NCI-H526 (cell line): ENCODE measurements around the gene RPL36.

Source experiments
- DNase-seq, 2 experiments: peaks; one replicate each; lab custom pipeline; 2025; lab: John Stamatoyannopoulos, UW

RPL36 gene

DNA sequence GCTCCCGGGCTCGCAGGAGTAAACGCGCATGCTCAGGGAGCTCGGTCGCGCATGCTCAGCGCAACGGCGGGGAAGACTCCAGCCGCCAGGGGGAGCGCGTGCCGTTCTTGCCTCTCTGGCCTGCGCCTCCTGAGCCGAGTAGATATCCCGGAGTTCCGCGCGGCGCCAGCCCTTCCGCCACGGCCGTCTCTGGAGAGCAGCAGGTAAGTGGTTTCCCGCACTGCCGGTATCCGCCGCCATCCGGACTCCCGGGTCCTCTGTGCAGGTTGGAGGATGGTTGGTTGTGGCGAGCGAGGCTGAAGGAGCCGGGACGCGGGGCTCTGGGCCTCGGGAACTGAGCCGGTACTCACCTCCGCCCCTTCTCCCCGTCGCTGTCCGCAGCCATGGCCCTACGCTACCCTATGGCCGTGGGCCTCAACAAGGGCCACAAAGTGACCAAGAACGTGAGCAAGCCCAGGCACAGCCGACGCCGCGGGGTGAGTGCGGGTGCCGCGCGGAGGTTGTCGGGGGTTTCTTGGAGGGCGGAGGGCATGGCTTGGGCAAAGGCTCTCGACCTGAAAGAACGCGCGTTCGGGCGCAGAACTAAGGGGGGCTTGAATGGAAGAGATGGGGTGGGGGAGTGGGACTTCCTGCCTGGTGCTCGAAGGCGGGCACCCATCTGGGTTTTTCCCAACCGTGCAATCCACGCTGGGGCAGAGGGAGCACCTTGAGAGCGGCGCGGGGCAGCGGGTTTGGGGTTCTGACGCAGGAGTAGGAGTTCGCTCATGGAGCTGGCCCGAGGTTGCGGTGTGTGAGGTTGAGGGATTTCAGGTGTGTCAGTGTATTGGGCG, at the start of gene RPL36:
RPL36 (plus strand) TSS at position 171 of the 830 bp plus-strand sequence; CDS start at position 384, 213 bp downstream.
- peak; percentile 71 to 94 for DNase-seq

GRCh38 chr19:5641171-5641570, 48.9 kb upstream of the RPL36 start:
- no peak for DNase-seq

GRCh38 chr19:5642204-5642603, 47.9 kb upstream of the RPL36 start:
- no peak for DNase-seq

DNA sequence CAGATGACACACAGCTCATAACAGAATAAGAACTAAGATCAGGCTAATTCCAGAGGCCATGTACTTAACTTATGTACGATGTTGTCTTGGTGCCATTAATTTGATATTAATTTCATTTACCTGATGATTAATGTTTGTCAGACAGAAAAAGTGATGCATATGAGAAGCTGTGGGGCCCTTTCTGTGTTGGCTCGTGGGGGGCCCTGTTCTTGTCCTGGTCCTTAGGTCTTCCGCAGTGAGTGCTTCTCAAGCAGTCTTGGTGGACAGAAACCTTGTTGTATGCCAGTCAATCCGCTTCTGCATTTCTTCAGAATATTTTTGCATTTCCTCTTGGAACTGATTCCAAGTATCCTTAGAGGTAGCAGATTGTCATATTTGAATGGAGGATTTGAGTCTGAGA, 47.0 kb upstream of the RPL36 start:
- DNase-seq, result no peak

GRCh38 chr19:5644037-5644436, 46.1 kb upstream of the RPL36 start:
- DNase-seq, result no peak

- no peak for DNase-seq
Observed at GRCh38 chr19:5645409-5645808, 44.7 kb upstream of the RPL36 start.

GRCh38 chr19:5646703-5647102, 43.4 kb upstream of the RPL36 start:
- DNase-seq, result no peak

DNA sequence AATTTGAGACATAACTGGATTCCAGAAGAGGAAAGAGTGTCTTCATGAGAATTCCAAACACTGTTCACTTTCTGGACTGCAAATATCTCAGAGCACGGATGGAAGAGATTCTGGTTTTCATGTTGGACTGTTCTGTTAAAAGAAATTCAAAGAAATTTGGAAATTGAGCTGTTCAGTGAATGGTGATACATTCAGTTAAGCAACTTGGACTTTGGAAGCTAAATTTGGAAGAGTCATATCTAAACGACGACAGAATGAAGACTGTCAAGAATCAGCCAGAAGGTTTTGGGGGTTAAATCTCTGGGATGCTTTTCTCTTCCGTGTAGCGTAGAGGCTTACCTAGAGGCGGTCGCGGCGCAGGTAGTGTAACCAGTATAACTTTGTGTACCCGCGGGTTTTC, 41.6 kb upstream of the RPL36 start:
- DNase-seq, result no peak

DNA sequence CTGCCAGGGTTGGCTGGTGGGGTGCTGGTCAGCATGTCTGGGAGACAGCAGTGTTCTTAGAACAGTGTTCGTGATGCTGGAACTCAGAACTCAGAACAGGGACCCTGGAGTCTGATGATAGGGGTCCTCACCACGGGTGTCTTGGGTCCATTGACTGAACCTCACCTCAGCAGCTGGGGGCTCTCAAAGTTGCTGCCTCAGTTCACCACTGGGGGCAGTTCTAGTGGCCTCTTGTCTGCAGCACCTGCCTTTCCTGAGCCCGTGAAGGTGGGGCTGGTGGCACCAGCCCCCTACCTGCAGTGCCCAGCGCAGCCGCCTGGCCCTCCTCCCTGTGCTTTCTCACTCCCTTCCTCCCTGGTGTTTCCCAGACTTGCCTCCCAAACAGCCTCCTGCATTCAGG, 38.7 kb upstream of the RPL36 start:
- no peak for DNase-seq

DNA sequence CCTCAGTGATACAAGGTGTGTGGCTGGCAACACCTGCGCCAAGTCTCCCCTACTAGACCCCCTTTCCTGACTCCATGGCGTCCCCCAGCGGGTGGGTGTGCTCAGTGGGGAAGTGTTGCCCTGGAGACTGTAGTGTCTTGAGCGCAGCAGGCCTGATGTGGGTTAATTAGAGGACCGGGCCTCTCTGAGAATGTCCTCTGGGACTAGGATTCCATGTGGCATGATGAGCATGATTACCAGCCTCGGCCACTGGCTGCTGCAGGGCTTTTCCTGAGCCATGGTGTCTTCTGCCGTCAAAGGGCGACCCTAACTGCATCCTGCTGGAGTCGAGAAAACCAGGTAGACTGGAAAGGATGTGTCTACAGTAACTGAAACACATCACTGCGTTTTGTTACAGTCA, 37.8 kb upstream of the RPL36 start:
- DNase-seq, result no peak

- no peak for DNase-seq
Observed at GRCh38 chr19:5654931-5655330, 35.2 kb upstream of the RPL36 start.

- no peak for DNase-seq
Observed at GRCh38 chr19:5655412-5655811, 34.7 kb upstream of the RPL36 start.

- DNase-seq, result no peak
Observed at GRCh38 chr19:5661483-5661882, 28.6 kb upstream of the RPL36 start.

DNA sequence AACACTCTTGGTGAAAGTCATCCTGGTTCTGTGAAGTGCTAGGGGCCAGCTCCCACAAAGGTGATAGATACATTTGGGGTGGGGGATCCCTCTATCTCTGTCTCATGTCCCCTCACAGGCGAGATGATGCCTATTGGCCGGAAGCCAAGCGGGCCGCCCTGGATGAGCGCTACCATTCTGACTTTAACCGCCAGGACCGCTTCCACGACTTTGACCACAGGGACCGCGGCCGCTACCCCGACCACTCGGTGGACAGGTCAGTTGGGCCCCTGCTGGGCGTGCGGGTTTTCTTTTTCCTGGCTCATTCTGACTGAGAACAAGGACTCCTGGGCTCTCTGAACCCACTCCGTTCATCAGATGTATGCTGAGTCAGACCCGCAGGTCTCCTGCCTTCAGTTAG, 26.2 kb upstream of the RPL36 start:
- DNase-seq, result no peak

- DNase-seq, result no peak
Observed at GRCh38 chr19:5664515-5664914, 25.6 kb upstream of the RPL36 start.

DNA sequence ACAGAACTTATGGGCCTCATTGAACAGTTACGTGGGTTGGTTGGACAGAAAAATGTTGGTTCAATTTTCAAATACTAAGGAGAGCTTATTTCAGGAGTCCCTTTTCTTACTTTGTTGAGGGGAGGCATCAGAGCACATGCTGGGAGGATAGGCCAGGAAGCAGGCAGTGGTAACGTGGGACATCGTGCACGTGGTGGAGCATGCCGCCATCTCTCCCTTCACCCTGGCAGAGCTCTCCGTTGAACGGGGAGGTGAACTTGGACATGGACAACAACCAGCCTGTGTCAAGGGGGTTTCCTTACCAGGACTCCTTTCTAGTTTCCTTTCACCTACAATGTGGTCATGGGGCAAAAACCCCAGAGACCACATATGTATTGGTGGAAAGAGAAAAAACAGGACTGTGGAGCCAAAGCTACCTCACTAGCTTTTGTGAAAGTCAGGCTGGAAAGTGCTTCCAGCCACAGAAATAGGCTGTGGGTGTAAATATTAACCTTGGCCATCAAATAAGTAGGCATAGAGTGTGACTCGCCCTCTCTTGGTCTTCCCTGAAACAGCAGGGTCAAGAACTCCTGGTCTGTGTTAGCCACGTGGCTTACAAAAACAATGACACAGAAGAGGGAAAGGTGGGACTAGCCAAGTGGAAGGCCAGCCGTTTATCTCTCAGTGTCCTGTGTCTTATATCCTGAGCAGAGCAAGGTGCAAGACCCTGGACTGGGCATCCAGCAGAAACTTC, 24.1 kb upstream of the RPL36 start:
- DNase-seq, result peak in 1 of 2 experiments; percentile 8

DNA sequence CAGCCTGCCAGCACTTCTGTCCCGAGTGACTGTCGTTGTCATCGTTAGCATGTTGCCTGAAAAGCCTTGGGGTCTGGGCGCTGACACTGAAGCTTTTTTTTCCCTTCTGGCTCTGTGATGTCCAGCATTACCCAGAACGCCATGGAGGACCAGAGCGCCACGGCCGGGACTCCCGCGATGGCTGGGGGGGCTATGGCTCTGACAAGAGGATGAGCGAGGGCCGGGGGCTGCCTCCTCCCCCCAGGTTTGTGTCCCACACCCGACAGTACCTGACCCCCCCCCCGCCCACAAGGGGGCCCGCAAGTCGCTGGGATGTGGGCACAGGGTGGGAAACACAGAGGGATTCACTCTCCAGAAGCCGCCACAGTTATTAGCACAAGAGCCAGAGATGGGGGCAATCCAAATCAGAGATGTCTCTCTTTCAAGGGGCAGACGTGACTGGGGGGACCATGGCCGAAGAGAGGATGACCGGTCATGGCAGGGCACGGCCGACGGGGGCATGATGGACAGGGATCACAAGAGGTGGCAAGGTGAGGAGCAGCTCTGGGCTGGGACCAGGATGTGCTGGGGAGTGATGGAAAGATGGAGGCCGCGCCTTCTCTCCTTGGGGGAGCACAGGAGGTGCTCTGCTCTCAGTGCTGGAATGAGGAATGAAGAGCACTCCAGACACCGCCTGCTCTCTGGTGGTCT, 23.0 kb upstream of the RPL36 start:
- no peak for DNase-seq

GRCh38 chr19:5667751-5668271, 22.3 kb upstream of the RPL36 start:
- DNase-seq, result peak; percentile 39 to 90

DNA sequence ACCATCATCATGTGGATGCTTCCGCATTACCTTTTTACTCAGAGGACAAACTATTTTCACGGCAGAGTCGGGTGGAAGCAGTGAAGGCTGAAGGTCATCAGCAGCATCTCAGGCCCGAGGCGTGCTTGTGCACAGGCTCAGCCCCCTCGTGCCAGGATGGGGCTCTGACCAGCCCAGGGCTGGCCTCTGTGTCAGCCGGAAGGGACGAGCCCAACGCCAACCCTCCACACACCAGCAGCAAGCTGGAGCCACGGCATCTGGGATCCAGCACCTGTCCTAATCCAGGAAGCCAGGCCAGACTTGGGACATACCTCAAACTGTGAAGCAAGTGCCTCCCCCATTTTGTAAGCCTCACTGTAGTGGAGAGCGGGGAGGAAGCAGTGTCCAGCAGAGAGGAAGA, 20.9 kb upstream of the RPL36 start:
- DNase-seq, result no peak

GRCh38 chr19:5671600-5671999, 18.5 kb upstream of the RPL36 start:
- no peak for DNase-seq

DNA sequence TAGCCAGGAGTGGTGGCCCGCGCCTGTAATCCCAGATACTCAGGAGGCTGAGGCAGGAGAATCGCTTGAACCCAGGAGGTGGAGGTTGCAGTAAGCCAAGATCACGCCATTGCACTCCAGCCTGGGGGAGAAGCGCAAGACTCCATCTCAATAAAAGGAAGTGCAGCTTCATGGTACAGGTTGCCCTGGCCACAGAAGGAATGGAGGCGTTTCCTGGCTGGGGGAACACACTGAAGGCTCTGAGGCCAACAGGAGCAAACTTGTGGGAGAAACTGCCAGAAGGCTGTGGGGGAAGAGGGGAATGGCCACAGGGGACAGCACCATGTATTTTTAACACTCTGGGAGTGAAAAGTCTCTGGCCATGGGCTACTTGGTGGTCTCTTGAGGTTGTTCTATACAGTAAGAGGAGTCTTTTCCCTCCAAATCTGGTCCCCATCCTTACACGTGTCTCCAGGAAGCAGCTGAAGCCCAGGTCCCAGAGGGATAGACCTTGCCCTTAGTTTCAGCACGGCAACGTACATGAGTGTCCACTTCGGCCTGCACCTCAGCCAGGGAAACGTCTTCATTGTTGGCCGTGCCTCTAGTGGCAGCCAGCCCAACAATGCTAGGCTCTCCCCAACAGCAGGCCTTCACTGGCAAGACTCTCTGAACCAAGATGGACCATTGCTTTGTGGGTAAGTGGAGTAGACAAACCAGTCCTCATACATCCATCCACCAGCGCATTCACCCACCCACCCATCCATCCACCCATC, 17.2 kb upstream of the RPL36 start:
- no peak for DNase-seq

DNA sequence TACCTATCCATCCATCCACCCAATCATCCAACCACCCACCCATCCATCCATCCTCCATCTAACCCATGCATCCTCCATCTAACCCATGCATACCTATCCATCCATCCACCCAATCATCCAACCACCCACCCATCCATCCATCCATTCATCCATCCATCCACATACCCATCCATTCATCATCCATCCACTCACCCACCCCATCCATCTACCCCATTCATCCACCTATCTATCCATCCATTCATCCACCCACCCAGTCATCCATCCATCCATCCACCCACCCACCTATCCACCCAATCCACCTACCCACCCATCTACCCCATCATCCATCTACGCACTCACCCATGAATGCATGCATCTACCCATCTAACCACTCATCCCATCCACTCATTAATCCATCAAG, 16.3 kb upstream of the RPL36 start:
- DNase-seq, result no peak
